NK-92 treated with Interleukin-12 subunit alpha and Interleukin-12 subunit beta, amount 100 ng/mL, for 24 hours (cell line): ENCODE measurements around the gene SRI.

Experiments used
- DNase-seq: peaks from one replicate; lab custom pipeline; 2025; lab: John Stamatoyannopoulos, UW

Gene SRI

DNA sequence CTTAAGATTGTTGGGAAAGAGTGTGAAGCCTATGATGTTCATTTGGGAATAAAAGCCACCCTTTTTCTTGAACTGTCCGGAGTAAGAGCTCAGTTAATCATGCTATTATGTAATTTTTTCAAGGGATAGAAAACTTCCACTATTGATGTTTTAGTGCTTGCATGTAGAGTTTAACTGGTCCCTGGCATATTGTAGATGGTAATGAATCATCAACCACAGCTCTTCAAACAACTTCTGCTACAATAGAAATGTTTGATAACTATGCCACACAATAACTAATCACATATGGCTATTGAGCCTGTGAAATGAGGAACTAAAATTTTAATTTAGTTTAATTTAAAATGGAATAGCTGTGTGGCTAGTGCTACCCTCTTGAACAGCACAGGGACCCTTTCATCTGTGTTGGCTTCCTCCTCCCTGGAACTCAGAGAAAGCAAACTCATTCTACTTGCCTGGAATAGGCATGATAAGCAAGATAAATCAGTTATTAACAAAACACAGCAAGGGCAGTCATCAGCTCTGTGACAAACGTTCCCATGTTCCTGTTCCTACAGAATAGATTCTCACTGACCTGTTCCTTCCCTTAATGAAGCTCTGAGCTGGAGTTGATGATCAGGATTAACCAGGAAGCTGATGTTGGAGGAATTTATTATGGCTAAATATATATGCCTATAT lies 4.9 kb upstream of the SRI start:
- no peak for DNase-seq

DNA sequence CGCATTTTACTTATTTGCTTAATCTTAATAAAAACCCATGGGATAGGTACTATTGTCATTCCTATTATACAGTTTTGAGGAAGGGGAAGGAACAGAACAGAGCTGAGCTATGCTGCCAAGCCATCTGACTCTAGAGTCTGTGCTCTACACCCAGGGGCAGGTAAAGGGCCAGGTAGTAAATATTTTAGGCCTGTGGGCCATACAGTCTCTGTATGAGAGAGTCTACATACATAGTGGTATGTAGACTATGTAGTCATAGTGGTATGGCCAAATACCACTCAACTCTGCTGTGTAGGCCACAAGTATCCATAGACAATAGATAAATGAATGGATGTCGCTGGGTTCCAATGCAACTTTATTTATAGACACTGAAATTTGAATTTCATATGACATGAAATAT lies 3.4 kb upstream of the SRI start:
- no peak for DNase-seq

DNA sequence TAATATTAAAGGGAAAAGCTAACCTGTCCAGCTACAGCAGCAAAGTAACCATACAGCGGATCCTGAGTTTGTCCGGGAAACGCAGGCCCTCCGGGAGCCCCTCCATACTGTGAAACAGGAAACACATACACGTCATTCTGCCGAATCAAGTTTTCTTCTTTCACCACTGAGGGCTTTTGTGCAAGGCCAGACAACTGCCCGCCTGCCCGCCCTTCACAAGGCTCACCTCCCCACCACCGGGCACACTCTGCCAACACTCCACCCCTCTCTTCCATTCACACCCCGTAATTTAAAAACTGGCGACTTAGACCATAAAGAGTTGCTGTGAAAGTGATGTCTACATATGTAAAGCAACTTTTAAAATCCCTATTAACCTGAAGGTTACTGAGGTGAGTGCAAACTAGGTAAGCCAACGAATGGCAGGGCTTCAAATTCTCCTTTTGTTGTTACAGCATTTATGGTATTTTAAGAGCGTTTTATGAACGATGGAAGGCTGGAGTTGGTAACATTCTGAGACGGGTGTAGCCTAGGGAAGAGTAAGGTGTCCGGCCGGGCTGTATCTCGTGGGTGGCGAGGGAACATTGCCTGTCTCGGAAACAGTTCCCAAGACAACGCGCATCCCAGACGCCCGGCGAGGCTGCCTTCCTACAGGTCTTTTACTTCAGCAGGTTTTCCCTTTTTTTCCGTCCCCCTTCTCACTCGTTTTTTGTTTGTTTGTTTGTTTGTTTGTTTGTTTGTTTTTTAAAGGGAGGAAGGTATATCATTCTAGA lies 817 bp downstream of the SRI start:
- peak; percentile 60 for DNase-seq

DNA sequence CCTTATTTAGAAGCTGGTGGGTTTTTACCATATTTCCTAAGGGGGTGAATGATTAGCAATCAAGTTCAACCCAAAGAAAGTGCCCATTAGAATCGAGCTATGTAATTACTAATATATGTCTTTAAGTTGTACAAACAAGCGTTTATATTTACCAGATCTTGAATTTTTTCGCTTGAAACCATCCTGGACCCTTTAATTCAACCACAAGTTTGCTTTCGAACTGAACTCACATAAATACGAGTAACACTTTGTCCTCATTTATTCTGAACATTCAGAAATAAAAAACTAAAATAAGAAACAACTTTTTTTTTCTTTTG lies 1.5 kb downstream of the SRI start:
- no peak for DNase-seq

DNA sequence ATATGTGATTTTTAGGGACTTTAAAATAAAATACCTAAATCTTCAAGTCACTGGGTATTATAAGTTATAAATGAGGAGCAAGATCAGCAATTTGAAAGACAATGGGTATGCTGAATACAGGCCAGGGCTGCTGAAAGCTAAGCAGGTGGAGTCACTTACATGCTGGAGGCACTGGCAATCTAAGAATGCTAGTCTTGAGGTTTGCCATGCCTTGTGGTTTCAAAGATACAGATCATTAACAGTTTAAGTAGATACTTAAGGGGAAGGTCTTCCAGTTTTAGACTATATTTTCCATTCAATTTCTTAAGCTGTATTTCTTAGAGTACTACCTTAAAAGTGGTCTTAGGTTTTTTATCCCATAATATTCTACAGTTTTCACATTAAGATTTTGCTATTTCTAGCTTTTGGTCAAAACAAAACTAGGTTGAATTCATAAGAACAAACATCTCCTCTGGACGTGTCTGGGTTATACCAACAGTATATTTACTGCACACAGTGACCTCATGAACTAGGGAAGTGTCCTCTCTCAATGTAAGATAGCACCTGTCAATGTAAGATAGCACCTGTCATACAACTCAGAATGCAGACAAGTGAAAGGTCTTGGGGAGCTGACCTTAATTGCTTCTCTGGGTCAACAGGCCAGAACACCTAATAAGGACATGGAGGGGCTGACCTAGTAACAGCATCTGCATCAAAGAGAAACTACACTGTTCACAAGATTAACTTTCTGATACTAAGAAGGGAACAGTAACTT lies 2.0 kb downstream of the SRI start:
- DNase-seq = peak; percentile 9

DNA sequence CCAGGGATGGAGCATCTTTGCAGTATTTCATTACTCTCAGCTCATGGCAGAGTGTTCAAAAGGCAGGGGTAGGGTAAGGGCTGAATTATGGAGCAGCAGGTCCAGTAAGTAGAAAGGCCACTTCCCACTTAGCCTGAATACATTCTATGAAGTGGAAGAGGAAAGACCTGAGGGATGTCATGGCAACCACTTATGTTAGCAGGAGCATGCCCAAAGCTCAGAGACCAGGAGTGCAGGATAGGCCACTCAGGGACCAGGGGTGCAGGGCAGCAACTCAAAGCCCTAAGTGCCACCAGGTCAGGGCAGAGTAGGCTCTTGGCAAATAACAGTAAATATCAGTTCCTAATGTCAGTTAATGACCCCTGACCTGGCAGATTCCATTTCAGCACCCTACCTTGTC lies 3.6 kb downstream of the SRI start:
- no peak for DNase-seq

DNA sequence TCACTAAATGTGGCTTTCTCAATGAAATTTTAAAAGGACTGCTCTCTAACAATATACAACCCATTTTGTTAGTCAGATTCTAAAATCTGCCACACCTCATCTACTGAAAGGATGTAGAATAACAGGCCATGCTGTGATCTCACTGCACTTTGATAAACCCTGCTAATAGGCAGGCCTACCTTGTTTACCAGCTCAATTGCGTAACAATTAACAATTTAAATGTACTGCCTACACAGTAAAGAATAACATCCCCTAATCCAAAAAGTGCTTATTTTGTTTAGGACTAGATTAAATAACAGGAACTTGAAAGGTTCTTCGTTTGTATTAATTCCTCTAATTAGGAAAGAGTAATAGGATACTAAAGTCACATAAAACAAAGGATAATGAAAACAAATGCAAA lies 4.5 kb downstream of the SRI start:
- DNase-seq = no peak

DNA sequence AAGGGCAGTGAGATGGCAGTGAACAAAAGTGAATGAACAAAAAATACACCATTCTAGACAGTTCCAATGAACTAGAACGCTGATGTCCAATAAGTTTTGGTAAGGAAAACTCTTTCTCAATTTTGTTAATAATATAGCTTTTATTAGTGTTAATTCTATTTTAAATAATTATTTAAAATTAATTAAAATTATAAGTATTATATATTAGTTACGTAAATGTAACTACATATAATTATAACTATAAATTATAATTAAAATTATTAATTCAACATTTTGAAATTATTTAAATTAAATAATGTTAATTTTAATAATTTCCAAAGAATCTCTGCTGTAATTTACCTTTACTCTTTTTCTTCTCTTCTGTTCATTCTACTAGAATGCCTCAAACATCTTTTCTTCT lies 5.4 kb downstream of the SRI start:
- no peak for DNase-seq

DNA sequence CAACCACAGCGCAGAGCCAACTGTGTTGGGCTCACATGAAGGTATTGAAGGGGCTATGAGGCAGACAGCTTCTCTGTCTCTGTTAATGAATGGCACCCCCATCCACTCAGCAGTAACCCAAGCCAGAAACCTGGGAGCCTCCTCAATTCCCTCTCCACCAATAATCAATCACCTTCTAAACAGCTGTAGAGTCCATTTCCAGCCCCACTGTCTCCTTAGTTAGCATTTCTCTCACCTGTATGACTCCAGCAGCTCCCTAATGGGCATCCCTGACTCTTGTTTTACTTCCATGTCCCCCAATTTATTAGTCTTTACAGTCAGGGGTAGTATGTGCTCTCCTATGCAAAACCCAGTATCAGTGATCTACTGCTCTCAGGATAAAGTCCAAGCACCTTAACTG lies 6.9 kb downstream of the SRI start:
- DNase-seq = no peak

DNA sequence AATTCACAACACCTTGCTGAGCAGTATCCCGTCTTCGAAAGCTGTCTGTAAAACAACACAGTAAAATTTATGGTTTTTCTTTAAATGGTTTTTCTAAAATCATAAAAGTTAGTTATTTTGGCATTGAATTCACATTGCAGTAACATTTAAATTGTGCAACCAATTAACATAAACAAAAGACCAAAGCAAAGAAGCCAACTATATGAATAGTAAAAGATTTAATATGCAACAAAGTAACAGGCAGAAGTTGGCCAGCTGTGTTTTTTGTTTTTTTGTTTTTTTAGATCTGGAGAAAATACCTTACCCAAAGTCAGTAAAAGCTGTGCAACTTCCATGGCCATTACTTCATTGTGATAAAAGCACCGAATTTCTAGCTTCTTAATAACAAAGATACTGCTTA lies 11.3 kb downstream of the SRI start:
- no peak for DNase-seq

DNA sequence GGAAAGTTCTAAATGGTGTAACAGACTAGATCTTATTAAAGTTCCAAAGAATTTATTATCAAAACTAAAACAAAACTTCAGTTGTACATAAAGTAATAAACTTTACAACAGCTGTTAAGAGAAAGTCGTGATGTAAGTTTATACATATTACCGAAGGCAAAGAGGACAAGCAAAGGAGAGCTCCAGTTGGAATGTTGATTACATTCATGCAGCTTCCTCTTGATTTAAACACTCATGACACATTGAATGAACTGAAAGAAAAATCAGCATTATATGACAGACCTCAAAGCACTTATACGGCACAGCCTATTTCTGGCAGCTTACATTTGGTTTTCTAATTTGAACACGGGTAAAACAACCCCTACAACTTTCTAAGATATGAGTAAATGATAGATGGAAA lies 13.6 kb downstream of the SRI start:
- no peak for DNase-seq

DNA sequence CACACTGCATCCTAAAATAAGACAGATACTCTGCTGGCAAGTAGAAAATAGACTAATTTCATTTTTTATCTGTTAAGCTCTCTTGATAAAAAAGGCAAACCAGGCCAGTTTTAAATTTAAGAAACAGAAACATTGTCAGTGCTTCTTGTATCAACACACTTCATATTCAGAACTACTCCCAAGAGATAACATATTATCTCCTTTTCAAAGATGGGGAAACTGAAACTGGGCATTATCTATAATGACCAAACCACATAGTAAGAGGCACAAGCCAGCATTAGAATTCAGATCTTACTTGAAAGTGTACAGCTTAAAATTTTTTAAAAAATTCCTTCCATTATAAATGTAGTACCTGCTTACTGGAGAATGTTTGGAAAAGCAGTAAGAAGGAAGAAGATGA lies 14.7 kb downstream of the SRI start:
- no peak for DNase-seq

DNA sequence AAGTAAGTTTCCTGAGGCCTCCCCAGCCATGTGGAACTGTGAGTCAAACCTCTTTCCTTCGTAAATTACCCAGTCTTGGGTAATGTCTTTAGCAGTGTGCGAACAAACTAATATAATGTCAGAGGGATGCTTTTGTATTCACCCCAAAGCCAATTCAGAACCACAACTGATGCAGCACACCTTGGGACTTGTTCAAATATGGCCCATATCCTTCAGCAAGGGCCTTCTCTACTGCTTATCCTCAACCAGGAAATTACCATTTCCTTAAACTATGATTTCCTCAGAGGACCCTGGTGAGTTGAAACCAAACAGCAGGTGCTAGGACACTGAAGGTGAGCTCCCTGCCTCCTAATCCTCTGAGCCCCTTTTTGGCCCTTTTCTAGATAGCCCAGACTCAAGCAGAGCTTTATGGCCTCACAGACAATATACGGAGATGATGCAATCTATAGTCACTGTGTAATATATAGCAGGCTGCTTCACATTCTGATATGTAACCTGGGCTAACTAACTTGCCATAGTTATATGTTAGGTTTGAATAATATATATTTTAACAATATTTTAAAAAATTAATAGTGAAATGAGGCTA lies 15.2 kb downstream of the SRI start:
- DNase-seq = no peak

DNA sequence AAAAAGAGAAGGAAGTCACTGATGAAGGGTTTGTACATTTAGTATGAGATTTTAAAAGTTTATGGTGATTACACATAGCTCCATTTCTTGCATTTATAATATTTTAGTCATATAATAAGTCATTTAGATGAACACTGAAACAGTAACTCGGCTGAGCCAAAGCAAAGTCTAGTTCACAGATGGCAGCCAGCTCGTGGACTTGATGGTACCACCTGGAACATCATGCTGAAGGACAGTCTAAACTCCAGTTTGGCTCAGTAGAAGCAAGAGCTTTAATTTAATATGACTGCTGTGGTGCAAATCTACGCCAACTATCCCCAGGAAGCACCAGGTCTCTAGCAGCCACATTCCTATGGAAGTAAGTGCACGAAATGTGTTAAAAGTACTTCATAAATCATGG lies 16.4 kb downstream of the SRI start:
- DNase-seq = no peak

DNA sequence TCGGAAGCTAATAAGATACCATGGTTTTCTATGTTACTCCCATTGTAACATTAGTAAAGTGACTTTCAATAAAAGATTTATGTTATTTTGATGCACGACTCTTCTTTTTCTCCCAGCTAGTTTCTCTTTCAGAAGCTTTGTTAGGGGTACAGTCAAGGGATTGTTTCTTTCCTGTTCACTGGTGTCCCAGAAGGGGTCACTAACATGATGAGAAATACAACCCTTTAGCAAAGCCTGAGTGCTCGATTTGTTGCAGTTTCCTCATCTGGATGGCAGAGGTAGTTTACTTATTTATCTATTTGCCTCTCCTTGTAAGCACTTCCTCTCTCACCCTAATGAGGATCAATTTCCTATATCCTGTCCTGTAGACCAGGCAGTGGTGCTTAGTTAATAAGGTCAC lies 17.0 kb downstream of the SRI start:
- DNase-seq = no peak

DNA sequence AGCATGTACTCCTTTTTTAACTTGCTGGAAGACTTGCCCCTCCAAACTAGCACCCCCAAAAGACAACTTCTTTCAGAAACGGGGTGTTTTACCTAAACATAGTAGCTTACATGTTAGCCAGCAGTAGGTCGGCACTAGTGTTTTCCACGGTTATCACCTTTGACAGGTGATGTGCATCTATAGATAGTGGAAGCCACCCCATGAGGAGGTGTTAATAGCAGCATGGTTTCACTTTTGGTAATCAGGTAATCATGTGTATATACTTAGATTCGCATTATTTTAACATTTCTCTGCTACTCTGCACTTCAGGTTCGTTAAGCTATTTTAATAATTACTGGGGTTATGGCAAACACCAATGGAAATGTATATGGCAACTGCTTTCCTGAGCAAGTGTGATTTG lies 17.6 kb downstream of the SRI start:
- no peak for DNase-seq

DNA sequence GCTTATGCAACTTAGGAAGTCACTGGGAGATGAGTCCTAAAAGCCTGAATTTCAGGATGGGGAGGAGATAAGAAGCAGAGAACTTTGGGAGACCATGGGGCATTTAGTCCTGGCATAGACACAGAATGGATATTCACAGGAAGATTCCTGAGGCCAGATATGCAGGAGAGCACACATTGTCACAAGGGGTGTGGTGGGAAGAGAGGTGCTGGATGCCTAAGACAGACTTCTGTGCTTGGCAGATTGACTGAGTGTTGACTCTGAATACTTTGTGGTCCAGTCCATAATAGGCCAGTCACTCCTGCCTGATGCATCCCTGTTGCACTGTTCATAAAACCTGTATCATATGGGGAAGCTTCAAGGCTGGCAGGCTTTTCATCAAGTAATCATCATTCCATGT lies 18.5 kb downstream of the SRI start:
- DNase-seq = no peak

DNA sequence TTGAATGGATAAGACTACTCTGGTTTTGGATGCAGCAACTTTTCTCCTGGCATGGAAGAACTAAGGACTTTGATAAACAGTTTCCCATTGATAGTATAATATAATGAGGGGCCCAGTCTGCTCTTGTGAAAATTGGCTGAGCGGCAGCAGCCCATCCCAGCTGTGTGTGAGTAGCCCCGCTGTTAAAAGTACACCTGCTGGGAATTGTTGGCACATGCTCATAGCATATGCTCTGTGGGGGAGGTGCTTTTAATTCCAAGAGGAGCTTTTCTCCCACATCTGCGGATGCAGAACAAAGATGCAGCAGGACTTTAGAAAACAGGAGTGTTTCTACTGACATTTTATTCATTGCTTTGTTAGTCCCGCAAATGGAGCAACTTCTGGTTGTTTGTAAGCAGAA lies 19.0 kb downstream of the SRI start:
- no peak for DNase-seq

DNA sequence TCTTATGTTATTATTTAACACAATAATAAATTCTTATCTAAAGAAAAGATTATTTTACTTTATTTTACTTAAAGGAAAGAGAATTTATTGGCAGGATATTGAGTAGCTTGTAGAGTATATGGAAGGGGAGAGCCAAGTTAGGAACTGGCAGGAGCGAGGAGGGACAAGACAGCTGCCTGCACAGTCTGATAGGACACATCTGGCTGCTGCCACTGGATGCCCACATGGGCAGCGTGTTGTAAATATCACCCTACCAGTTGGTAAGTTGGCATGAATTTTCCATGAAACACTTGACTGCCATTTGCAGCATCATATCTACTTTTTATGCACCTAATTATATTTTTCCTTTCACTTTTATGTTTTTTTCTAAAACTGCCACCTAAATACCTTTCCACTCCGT lies 19.6 kb downstream of the SRI start:
- DNase-seq = no peak

DNA sequence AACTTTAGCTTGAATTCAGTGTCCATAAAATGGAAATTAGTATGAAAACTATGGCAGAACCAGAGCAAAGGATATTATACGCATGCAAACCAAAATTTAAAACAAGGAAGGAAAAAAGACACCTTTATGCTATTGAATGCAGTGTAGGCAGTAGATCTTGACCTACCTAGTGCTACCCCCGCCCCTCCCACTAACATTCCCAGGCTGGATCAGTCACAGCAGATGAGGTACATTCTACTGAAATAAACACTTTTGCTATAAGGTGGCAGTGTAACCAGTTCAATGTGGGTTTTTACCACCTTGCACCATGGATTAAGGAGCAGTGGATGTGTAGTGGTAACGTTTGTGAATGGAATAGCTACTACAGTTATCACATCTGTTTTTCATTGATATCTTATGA lies 27.9 kb downstream of the SRI start:
- no peak for DNase-seq

DNA sequence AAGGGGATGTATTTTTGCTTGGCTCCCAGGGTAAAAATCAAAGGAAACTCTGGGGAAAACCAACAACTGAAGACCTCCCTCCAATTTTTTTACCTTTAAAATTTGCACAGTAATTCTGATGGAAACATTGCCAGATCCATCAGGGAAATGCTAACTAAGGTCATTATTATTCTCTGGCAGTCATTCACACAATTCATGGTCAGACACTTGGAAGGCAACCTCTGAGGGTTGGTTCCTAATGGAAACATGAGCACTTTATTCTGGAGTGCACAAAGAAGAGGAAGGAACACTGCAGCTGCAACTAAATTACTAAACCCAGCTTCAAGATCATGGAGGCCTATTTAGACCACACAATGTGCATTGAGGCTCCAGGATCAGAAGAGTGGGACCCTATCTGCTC lies 34.2 kb downstream of the SRI start:
- no peak for DNase-seq

DNA sequence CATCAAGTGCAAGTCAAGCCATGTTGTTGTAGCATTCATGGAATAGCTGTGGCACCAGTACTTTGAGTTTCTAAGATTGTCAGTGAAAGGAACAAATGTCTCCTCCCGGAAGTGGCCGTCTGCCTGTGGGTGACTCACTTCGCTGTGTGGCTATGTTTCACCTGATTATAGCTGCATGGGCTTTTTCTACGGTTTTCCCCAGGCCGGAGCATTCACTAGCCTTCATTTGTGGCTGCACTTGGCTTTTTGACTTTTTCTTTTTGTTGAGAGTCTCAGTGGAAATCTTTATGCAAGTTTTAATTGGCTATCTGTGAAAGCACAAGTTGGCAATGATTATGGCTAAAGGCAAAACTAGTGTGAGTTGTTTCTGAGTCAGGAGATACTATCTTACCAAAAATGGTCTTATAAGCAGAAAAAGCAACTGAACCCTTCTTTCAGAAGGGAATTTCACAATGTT lies 35.0 kb downstream of the SRI start:
- DNase-seq = no peak

DNA sequence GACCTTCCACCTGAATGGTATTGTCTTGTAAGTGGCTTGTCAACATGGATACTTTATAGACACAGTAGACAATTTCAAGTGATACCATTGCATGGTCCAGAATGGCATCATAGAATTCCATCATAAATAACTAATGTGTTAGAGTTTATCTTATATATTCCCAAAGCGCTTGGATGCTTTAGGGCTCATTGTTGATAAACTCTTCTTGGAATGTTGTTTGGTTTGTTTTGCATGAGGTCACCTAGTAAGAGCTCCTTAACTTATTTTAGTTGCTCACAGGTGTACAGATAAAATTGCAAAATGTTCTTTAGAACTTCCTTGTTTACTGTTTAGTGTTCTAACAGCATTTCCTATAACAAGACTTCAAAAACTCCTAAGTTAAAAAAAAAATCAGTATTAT lies 36.8 kb downstream of the SRI start:
- DNase-seq = no peak
